NCI-H2227 (cell line): ENCODE data around the gene MPP7.
"Not testable (repeated sequence)": the region's sequence is repeated elsewhere in the genome, so short reads cannot be mapped to it uniquely, and the experiment has no call there.

ENCODE experiments used
- DNase-seq: peaks from one replicate; lab custom pipeline; 2025; ENCODE audit not compliant: unreplicated experiment; lab: John Stamatoyannopoulos, UW

Gene MPP7

GRCh38 chr10:28302638-28303488 is at the start of gene MPP7:
Gene MPP7, minus strand, starts transcription at chr10:28303064. Its CDS starts 64,460 bp downstream, at chr10:28238604.
- DNase-seq, result peak; percentile 95

GRCh38 chr10:28349892-28350291 is 47.0 kb upstream of the MPP7 start:
- DNase-seq, result no peak

- DNase-seq, result no peak
These were observed 41.4 kb upstream of the MPP7 start for GRCh38 chr10:28343987-28344895.

- DNase-seq, result no peak
These were observed 40.4 kb upstream of the MPP7 start for GRCh38 chr10:28343252-28343651.

GRCh38 chr10:28341679-28342078 is 38.8 kb upstream of the MPP7 start:
- not testable (repeated sequence) for DNase-seq

- DNase-seq, result no peak
These were observed 29.9 kb upstream of the MPP7 start for GRCh38 chr10:28332726-28333125.

- peak; percentile 52 for DNase-seq
These were observed 29.0 kb upstream of the MPP7 start for GRCh38 chr10:28331841-28332240.

GRCh38 chr10:28331066-28331465 is 28.2 kb upstream of the MPP7 start:
- no peak for DNase-seq

- no peak for DNase-seq
These were observed 25.5 kb upstream of the MPP7 start for GRCh38 chr10:28328346-28328745.

- DNase-seq, result no peak
These were observed 24.6 kb upstream of the MPP7 start for GRCh38 chr10:28327491-28327880.

- DNase-seq, result peak; percentile 4
These were observed 23.9 kb upstream of the MPP7 start for GRCh38 chr10:28326516-28327490.

GRCh38 chr10:28320799-28321198 is 17.9 kb upstream of the MPP7 start:
- no peak for DNase-seq

GRCh38 chr10:28320090-28320489 is 17.2 kb upstream of the MPP7 start:
- no peak for DNase-seq

- DNase-seq, result not testable (repeated sequence)
These were observed 16.2 kb upstream of the MPP7 start for GRCh38 chr10:28319061-28319460.

- DNase-seq, result no peak
These were observed 15.8 kb upstream of the MPP7 start for GRCh38 chr10:28318626-28319025.

GRCh38 chr10:28317760-28318159 is 14.9 kb upstream of the MPP7 start:
- no peak for DNase-seq

- no peak for DNase-seq
These were observed 13.8 kb upstream of the MPP7 start for GRCh38 chr10:28316696-28317095.

GRCh38 chr10:28315140-28315539 is 12.3 kb upstream of the MPP7 start:
- no peak for DNase-seq

GRCh38 chr10:28314211-28314610 is 11.3 kb upstream of the MPP7 start:
- DNase-seq, result no peak

- DNase-seq, result no peak
These were observed 9.7 kb upstream of the MPP7 start for GRCh38 chr10:28312572-28312971.

- DNase-seq, result no peak
These were observed 8.2 kb upstream of the MPP7 start for GRCh38 chr10:28311104-28311503.
